Fibroblast of skin of left biceps (primary cell): ENCODE data around the gene FGF14.
"Not testable (repeated sequence)": the region's sequence is repeated elsewhere in the genome, so short reads cannot be mapped to it uniquely, and the experiment has no call there.

Source experiments
- DNase-seq, 2 experiments: peaks; one replicate each; pipeline ENCODE4 v3.0.0-alpha.2; 2013; ENCODE audit warnings: low read depth in 2 of 2

The FGF14 gene

DNA sequence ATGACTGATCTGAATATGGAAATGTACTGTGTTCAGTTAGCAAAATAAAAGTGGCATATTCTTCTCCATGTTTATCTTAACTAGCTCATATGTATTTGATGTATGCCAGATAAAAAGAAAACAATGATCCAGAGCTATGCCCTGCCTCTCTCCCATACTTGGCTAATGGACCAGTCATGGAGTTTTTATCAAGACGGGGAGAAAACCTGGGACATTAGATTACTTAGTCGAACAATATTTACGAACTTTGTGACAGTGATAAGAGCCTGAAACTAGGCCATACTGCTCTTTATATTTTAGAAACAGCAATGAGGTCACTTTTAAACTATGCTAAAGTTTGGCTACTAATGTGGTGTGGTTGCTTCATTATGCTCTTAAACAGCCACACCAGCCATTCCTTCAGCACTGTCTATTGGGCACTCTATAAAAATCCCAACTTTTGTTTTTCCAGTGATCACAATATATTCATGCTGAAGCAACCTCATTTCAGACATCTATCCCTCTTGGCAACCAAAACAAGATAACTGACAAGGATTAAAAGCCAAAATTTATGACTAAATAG, 265.0 kb downstream of the FGF14 start:
- DNase-seq = no peak

DNA sequence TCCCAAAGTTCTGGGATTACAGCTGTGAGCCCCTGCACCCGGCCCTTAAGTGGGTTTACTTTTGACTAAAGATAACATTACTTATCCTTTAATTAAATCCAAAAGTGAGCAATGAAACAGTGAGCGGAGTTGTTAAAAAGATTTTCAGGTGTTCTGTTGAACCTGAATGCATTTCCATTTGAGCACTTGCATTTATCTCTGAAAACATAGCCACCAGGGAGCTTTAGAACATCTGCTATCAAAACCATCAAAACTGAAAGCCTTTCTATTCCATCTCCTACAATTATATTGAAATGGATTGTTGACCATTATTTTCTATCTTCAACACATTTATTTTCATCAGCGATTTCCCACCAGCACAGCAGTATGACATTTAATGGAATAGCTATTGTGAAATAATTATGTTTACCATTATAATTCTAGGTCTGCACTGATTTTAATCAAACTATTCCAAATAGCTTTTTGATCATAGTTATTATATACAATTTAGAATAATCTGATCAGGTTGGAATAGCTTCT, 269.0 kb downstream of the FGF14 start:
- no peak for DNase-seq

GRCh38 chr13:102131246-102131645, 270.6 kb downstream of the FGF14 start:
- DNase-seq = no peak

DNA sequence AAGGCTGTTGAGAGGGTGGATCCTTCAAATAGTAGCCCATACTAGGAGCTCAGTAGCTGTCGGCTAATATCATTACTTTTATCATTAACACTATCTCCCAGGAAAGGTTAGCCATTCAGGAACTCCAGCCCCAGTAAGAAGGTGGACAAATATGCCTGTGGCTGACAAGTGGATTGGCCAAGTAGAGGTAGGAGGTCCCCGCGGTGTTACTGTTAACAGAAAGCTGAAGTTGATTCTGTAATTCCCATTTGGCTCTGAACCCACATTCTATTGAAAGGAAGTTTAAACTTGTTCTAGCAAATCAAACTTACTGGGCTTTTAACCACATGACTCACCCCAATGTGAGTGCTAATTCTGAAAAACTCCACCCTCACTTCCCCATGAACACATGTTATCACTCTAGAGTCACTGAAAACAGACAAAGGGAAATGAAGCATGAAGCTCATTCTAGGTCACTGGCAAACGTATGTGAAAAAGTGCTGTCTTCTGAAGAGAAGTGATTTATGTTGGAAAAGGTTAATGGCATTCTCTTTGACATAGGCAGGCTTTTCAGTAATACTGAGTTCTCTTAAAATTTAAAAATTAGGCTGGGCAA, 273.5 kb downstream of the FGF14 start:
- DNase-seq = peak; percentile 5

GRCh38 chr13:102127153-102127552, 274.7 kb downstream of the FGF14 start:
- DNase-seq = no peak

DNA sequence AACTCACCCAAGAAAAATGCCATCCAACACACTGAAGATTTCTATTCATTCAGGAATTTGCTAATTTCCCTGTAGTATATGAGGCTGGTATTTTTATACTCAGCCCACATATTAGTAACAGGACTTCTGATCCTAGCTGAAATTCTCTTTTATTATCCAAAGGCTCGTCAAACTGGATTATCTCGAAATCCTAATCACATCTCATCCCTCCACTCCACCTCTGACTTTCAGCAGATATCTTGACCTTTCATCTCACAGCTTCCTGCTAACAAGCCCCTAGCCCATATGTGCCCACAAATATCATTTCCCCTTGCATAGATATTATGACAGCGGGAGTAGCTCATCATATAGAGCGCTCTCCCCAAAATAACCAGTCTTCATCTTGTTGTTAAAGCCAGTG, 279.7 kb downstream of the FGF14 start:
- DNase-seq = no peak

DNA sequence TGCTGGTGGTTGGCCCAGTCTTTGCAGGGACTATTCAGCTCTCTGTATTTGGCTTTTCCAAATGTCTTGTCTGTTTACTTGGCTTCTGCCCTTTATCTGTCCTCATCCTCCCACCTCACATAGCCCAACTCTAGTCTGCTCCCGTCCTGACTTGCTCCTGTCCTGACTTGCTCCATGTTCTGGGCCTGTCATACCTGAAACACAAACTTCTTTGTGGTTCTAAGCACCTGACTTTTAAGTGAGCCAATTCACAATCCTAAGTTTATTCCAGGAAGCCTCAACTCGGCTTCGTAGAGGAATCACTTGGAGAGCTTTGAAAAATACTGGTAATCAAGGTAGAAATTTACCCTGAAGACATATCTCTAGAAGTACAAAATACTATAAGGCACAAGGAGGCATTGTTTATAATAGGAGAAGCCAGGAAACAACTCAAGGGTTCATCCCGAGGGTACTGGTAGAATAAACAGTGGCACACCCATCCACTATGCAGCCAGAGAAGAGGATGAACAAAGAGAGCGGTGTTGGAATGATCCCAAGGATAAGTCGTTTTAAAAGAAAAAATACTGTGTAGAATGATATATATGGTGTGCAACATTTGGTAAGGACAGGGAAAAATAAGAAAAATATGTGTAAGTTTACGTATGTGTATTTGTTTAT, 284.5 kb downstream of the FGF14 start:
- no peak for DNase-seq

GRCh38 chr13:102103469-102103868, 298.4 kb downstream of the FGF14 start:
- DNase-seq = no peak

GRCh38 chr13:102100234-102100633, 301.6 kb downstream of the FGF14 start:
- DNase-seq = no peak

DNA sequence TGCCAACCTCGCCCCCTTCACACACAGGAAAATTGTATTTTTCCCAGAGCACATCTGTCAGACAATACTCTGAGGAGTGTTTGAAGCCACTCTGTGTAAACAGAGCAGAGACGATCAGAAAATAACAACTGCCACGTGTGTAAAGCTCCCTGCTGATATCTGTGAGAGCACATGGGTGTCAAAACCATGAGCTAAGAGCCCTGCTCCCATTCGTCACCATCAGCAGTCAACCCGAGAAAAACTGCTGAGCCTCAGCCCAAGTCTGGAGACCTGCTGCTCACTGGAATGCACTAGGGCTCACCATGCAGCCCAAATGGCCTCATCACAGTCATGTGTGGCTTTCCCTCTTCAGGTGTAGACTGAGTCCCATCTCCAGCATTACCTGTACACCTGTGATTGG, 304.1 kb downstream of the FGF14 start:
- DNase-seq = no peak

DNA sequence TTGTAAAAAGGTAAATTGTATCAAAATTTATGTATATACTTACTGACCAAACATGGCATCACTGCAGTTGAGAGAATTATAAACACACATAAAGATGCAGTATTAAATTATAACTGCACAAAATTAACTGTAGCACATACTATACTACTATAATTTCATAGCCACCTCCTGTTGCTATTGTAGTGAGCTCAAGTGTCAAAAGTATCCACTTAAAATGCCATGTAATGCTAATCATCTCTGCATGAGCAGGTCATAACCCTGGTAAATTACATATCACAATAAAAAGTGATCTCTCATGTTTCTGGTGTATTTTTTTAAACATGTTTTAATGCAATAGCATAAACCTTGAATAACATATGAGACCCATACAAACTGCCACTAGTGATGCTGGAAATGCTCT, 308.6 kb downstream of the FGF14 start:
- not testable (repeated sequence) for DNase-seq

GRCh38 chr13:102091231-102091630, 310.6 kb downstream of the FGF14 start:
- DNase-seq = no peak

- DNase-seq = no peak
Observed at GRCh38 chr13:102090532-102090931, 311.3 kb downstream of the FGF14 start.

DNA sequence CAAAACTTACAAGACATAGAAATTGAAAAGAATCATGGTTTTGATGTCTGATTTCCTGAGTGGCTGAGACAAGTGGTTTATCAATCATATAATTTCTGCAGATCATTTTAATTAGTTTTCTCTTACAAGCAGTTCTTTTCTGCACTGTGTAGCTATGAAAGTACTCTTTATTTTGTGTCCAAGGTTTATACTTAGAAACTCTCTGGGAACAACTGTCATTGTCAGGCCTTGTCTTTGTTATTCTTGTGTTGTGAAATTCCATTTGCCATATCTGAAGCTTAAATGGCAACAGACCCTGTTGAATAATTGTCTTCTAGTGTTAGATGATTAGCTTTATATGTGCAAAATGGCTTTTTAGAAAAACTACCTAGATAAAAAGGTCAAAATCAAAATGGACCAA, 312.1 kb downstream of the FGF14 start:
- no peak for DNase-seq

- DNase-seq = no peak
Observed at GRCh38 chr13:102089177-102089576, 312.7 kb downstream of the FGF14 start.

DNA sequence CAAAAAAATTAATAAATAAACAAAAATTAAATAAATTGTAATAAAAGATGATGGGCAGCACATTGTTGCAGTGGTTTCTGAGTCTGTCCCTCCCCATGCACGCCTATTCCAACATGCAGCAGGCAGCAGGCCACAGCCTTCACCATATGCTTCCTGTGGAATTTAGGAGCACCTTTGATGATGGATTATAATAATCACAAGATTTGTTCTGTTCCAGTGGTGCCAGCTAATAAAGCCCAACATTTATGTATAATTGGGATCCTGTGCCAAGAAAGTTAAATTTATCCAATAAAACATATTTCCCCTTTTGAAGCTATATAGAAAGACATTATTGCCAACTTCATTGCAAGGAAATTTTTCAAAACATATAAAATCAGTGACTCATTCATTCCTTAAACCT, 328.6 kb downstream of the FGF14 start:
- no peak for DNase-seq

- DNase-seq = no peak
Observed at GRCh38 chr13:102071711-102072110, 330.1 kb downstream of the FGF14 start.

- DNase-seq = not testable (repeated sequence)
Observed at GRCh38 chr13:102068323-102068722, 333.5 kb downstream of the FGF14 start.

- DNase-seq = no peak
Observed at GRCh38 chr13:102055090-102055779, 346.6 kb downstream of the FGF14 start.

GRCh38 chr13:102049853-102050252, 352.0 kb downstream of the FGF14 start:
- no peak for DNase-seq

DNA sequence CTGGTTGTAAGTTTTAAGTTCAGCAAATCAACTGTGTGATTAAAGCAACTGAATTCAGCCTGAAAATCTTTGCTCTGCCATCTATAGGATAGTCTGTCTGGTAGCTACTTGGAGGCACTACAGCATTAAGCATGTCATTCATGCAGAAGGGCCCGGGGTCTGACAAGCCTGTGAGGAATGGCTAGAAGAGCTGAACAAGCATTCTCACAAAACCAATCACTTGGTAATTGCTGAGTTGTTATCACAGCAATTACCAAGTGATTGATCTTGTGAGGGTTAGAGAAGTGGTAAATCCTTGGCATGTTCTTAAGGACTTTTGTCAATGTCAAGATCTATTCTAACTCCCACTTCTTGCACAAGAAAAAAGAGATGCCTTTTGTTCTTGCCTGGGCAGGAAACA, 356.1 kb downstream of the FGF14 start:
- no peak for DNase-seq

- DNase-seq = no peak
Observed at GRCh38 chr13:102042746-102043145, 359.1 kb downstream of the FGF14 start.

GRCh38 chr13:102041544-102041943, 360.3 kb downstream of the FGF14 start:
- DNase-seq = no peak
